Panc1 (cell line): ENCODE results near the gene DDX46. TPM values are rescaled to one million over a fixed set of nuclear protein-coding genes. Genes with fewer than 3 reads are reported as not detected.

Experiments
- ATAC-seq: fragments of 200-7000 bp; cut with Tn5 transposase; 2 replicates; pipeline ENCODE4 v1.9.1; 2020; ENCODE audit warnings: mild to moderate bottlenecking, moderate library complexity
- BruUV-seq: library from RNA; stranded (reverse); fragments of 400-500 nt; replicated peaks from 2 replicates; lab custom pipeline; 2021; lab: Mats Ljungman, UMichigan
- CTCF ChIA-PET: fragments of 300-600 bp; sonication (Branson Sonifier 250); formaldehyde crosslinking; loops from one replicate; lab custom pipeline; 2022; ENCODE audit warnings: antibody characterized with exemption; lab: Charles Lee
- POLR2A ChIA-PET: fragments of 300-600 bp; sonication (Branson Sonifier 250); formaldehyde crosslinking; loops from one replicate; lab custom pipeline; 2022; ENCODE audit warnings: antibody characterized with exemption; lab: Charles Lee
- DNase-seq: peaks from one replicate; pipeline ENCODE4 v3.0.0-alpha.2; 2010; ENCODE audit warnings: low read depth, low spot score
- H3K27ac ChIP-seq: 2 replicates; pipeline ENCODE4 v1.5.1; 2011; ENCODE audit warnings: mild to moderate bottlenecking, low read length, inconsistent platforms
- H3K27me3 ChIP-seq: fragments of 200-500 bp; sonication (Bioruptor generic); 2 replicates; pipeline ENCODE4 v1.6.0; 2014; ENCODE audit warnings: low read length, inconsistent platforms; ENCODE audit not compliant: control insufficient read depth, insufficient read depth
- H3K36me3 ChIP-seq: fragments of 200-500 bp; sonication (Bioruptor generic); 2 replicates; pipeline ENCODE4 v1.5.1; 2014; ENCODE audit warnings: inconsistent platforms, mild to moderate bottlenecking, low read length, moderate library complexity; ENCODE audit not compliant: control insufficient read depth, insufficient read depth
- H3K4me1 ChIP-seq: 2 replicates; pipeline ENCODE4 v1.5.1; 2011; ENCODE audit warnings: inconsistent platforms, mild to moderate bottlenecking, low read length, moderate library complexity; ENCODE audit not compliant: control insufficient read depth, insufficient read depth
- H3K4me3 ChIP-seq, 2 experiments: 2 replicates each; pipeline ENCODE4 v1.5.1; 2011 to 2012; ENCODE audit warnings: low read depth in 2 of 2, low read length in 2 of 2, mild to moderate bottlenecking in 2 of 2, inconsistent platforms in 1 of 2, moderate library complexity in 1 of 2
- H3K9me3 ChIP-seq: fragments of 200-500 bp; sonication (Bioruptor generic); 2 replicates; pipeline ENCODE4 v1.5.1; 2014; ENCODE audit warnings: low read depth, mild to moderate bottlenecking, inconsistent platforms, low read length, moderate library complexity; ENCODE audit not compliant: control insufficient read depth, insufficient read depth
- POLR2AphosphoS5 ChIP-seq: IDR thresholded peaks from 2 replicates; pipeline ENCODE4 v1.6.1; 2012; ENCODE audit warnings: mild to moderate bottlenecking, low read depth, low read length, moderate library complexity
- SIN3A ChIP-seq: IDR thresholded peaks from 2 replicates; pipeline ENCODE4 v1.6.1; 2012; ENCODE audit warnings: low read depth, mild to moderate bottlenecking, low read length, moderate library complexity, borderline replicate concordance; ENCODE audit not compliant: insufficient read depth
- TCF7L2 ChIP-seq: IDR thresholded peaks from 2 replicates; pipeline ENCODE4 v1.6.1; 2011; ENCODE audit warnings: mild to moderate bottlenecking, low read depth, low read length, inconsistent platforms
- in situ Hi-C: cut with HindIII; loops from 2 replicates; pipeline ENCODE4 v1.10.0; 2016; ENCODE audit warnings: low sequenced_read_pairs, low pct_unique_long_range_greater_than_20kb
- intact Hi-C: fragments of 100-400 bp; cut with micrococcal nuclease; formaldehyde crosslinking; loops from one replicate; pipeline ENCODE4 v1.10.0; 2022; ENCODE audit not compliant: unreplicated experiment
- total RNA-seq: library from RNA; stranded (reverse); gene quantifications from one replicate; pipeline ENCODE4 v1.2.1, GENCODE V29; 2021; ENCODE audit not compliant: unreplicated experiment
- TF ChIP-seq, protein P1 (sequence below): fragments of 450-650 bp; IDR thresholded peaks from 2 replicates; pipeline ENCODE4 v1.5.1; 2017; ENCODE audit warnings: mild to moderate bottlenecking
- TF ChIP-seq, protein P2 (sequence below), 2 experiments: IDR thresholded peaks; 2 replicates each; pipeline ENCODE4 v1.6.1; 2011 to 2012; ENCODE audit warnings: low read depth in 2 of 2, control low read depth in 1 of 2, low read length in 1 of 2, mild to moderate bottlenecking in 1 of 2, moderate library complexity in 1 of 2; ENCODE audit not compliant: insufficient read depth in 1 of 2

DDX46 gene
- total RNA-seq, 1 experiment from 2014 or later = 90.8 TPM

DNA sequence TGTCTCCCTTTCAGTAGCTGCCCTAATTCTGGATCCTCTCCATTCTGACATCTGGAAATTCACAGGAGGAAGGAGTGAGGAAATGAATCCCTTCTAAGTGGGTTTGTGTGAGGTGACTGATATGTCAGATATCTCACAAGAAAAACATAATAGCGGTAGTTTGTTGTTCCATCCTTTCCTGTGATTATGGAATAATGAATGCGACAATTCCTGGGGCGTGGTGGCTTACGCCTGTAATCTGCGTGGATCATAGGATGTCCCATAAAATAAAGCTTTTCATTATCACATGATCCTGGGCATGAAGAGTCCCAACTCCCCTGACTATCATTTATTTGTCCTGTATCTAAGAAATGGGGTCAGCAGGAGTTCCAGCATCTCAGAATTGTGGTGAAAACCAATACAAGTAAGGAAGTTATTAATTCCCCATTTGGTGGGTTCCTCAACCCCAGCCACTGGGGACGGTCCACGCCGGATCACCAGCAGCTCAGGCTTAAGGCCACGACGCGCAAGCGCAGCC is 86.8 kb downstream of the DDX46 start:
- DNase-seq = no peak
- Histone ChIP-seq H3K9me3 (no peaks in the 10 kb centered on the region), H3K4me1 (peaks cover 10% of the 10 kb centered on the region), H3K4me3 (peak overlapping the region; percentile 73 to 88), H3K27me3 (no peaks in the 10 kb centered on the region), H3K27ac (peak overlapping the region; percentile 94), H3K36me3 (peaks cover 6% of the 10 kb centered on the region)
- no TSS peak for BruUV-seq
- ATAC-seq = peak; percentile 7
- ChIA-PET CTCF (no interaction called here), POLR2A (interaction anchor here (0.5 to 1.0 kb wide), 3 partner anchors 59 to 258 kb away, joined by 3 to 7 read pairs (median 4); partner anchors contain the start of gene PCBD2)
- intact Hi-C loops (no loop called here), in situ Hi-C loops (no loop called here)
- TF ChIP-seq POLR2AphosphoS5 = no peak
- TF ChIP-seq, protein P1, sequence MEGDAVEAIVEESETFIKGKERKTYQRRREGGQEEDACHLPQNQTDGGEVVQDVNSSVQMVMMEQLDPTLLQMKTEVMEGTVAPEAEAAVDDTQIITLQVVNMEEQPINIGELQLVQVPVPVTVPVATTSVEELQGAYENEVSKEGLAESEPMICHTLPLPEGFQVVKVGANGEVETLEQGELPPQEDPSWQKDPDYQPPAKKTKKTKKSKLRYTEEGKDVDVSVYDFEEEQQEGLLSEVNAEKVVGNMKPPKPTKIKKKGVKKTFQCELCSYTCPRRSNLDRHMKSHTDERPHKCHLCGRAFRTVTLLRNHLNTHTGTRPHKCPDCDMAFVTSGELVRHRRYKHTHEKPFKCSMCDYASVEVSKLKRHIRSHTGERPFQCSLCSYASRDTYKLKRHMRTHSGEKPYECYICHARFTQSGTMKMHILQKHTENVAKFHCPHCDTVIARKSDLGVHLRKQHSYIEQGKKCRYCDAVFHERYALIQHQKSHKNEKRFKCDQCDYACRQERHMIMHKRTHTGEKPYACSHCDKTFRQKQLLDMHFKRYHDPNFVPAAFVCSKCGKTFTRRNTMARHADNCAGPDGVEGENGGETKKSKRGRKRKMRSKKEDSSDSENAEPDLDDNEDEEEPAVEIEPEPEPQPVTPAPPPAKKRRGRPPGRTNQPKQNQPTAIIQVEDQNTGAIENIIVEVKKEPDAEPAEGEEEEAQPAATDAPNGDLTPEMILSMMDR = no peak
- TF ChIP-seq SIN3A = no peak
- TF ChIP-seq TCF7L2 = no peak

DNA sequence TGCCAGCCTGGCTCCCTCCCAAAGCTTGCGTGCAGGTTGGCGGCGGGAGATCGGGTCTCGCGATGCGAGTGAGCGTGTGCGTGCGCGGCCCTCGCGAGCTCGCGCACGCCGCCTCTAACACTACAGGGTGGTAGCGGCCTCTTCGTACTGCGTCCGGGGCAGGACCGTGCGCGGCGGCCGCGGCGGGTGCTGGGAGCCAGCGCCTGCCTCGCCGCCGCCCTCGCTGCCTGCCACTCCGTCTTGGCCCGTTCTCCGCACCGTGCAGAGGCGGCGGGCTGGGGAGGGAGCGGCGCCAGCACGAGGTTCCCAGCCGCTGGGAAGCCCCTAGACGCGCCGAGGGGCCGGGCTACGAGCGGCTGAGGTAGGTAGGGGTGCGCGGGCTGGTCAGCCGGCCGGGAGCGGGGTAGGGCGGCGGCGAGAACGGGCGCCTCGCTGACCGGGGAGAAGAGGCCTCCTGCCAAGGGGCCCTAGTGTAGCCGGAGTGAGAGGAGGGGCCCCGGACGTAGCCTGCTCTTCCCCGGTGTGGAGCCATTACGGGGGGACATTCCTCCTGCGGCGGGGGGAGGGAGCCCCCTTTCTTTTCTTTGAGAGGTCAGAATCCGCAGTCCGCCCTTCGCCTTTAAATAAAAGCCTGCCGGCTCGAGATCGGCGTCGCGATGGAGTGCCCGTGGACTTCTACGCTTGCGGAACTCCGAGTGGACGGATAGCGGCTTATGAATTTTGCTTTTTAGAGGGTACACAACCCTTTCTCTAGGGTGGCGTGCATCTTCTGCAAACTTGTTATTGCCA is 87.5 kb downstream of the DDX46 start, which contains the start of gene C5orf24:
C5orf24 (plus strand) TSS at position 117 of the 789 bp plus-strand sequence. CDS start 8,933 bp downstream, outside the sequence.
- no TSS peak for BruUV-seq
- in situ Hi-C loops = no loop called here
- H3K36me3 ChIP-seq = peaks cover 6% of the 10 kb centered on the region
- peak within 1 kb of the TSS; percentile 94 for H3K27ac ChIP-seq
- peak within 1 kb of the TSS; percentile 73 to 88 for H3K4me3 ChIP-seq
- no peaks in the 10 kb centered on the region for H3K27me3 ChIP-seq
- DNase-seq (peak; percentile 88), ATAC-seq (peak; percentile 98)
- H3K9me3 ChIP-seq = no peaks in the 10 kb centered on the region
- CTCF ChIA-PET = no interaction called here
- POLR2A ChIA-PET = interaction anchor here (0.5 to 1.0 kb wide), 3 partner anchors 58 to 259 kb away, joined by 3 to 7 read pairs (median 4); partner anchors contain the start of gene PCBD2
- H3K4me1 ChIP-seq = peaks cover 12% of the 10 kb centered on the region
- intact Hi-C loops = no loop called here
- TF ChIP-seq SIN3A (peak; percentile 89; the same call in 1 of the 2 replicates), TCF7L2 (no peak), POLR2AphosphoS5 (peak; percentile 98)
- TF ChIP-seq, protein P2, sequence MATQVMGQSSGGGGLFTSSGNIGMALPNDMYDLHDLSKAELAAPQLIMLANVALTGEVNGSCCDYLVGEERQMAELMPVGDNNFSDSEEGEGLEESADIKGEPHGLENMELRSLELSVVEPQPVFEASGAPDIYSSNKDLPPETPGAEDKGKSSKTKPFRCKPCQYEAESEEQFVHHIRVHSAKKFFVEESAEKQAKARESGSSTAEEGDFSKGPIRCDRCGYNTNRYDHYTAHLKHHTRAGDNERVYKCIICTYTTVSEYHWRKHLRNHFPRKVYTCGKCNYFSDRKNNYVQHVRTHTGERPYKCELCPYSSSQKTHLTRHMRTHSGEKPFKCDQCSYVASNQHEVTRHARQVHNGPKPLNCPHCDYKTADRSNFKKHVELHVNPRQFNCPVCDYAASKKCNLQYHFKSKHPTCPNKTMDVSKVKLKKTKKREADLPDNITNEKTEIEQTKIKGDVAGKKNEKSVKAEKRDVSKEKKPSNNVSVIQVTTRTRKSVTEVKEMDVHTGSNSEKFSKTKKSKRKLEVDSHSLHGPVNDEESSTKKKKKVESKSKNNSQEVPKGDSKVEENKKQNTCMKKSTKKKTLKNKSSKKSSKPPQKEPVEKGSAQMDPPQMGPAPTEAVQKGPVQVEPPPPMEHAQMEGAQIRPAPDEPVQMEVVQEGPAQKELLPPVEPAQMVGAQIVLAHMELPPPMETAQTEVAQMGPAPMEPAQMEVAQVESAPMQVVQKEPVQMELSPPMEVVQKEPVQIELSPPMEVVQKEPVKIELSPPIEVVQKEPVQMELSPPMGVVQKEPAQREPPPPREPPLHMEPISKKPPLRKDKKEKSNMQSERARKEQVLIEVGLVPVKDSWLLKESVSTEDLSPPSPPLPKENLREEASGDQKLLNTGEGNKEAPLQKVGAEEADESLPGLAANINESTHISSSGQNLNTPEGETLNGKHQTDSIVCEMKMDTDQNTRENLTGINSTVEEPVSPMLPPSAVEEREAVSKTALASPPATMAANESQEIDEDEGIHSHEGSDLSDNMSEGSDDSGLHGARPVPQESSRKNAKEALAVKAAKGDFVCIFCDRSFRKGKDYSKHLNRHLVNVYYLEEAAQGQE (IDR thresholded peaks at IDR 0.05; ENCODE audit: insufficient read depth in 1 of 2, low read depth in 2 of 2, low read length in 1 of 2) = no peak
- TF ChIP-seq, protein P1 = no peak
